Neural progenitor cell (in vitro differentiated cells): ENCODE data around the gene PLXNC1. TPM values are rescaled to one million over a fixed set of nuclear protein-coding genes. Genes with fewer than 3 reads are reported as not detected.

Source experiments
- DNase-seq: peaks from one replicate; pipeline ENCODE4 v3.0.0-alpha.2; 2016; ENCODE audit warnings: low spot score
- H2AFZ ChIP-seq: fragments of 200-600 bp; sonication (generic); replicated peaks from 2 replicates; pipeline ENCODE4 v1.6.1; 2016; ENCODE audit warnings: antibody characterized with exemption
- H3F3A ChIP-seq: fragments of 200-600 bp; sonication (generic); 2 replicates; pipeline ENCODE4 v1.6.1; 2016; ENCODE audit warnings: antibody characterized with exemption, low read depth
- H3K27ac ChIP-seq: fragments of 200-600 bp; sonication (generic); 2 replicates; pipeline ENCODE4 v1.5.1; 2016; ENCODE audit warnings: mild to moderate bottlenecking
- H3K27me3 ChIP-seq: fragments of 200-600 bp; sonication (generic); 2 replicates; pipeline ENCODE4 v1.6.1; 2016; ENCODE audit warnings: mild to moderate bottlenecking, moderate library complexity
- H3K36me3 ChIP-seq: fragments of 200-600 bp; sonication (generic); 2 replicates; pipeline ENCODE4 v1.5.1; 2016
- H3K4me1 ChIP-seq: fragments of 200-600 bp; sonication (generic); 2 replicates; pipeline ENCODE4 v1.6.1; 2016; ENCODE audit warnings: mixed run types
- H3K4me2 ChIP-seq: fragments of 200-600 bp; sonication (generic); 2 replicates; pipeline ENCODE4 v1.6.1; 2016
- H3K4me3 ChIP-seq: fragments of 200-600 bp; sonication (generic); 2 replicates; pipeline ENCODE4 v1.5.1; 2016
- H3K79me2 ChIP-seq: fragments of 200-600 bp; sonication (generic); 2 replicates; pipeline ENCODE4 v1.6.1; 2016; ENCODE audit warnings: low read depth
- H3K9ac ChIP-seq: fragments of 200-600 bp; sonication (generic); 2 replicates; pipeline ENCODE4 v1.6.1; 2016
- H3K9me3 ChIP-seq: fragments of 200-600 bp; sonication (generic); 2 replicates; pipeline ENCODE4 v1.5.1; 2016; ENCODE audit warnings: low read depth
- H4K20me1 ChIP-seq: fragments of 200-600 bp; sonication (generic); 2 replicates; pipeline ENCODE4 v1.6.1; 2016; ENCODE audit warnings: low read depth
- H3K27ac Mint-ChIP-seq: 3 replicates; pipeline ENCODE4 v1.8.0; 2021; ENCODE audit warnings: mixed read lengths
- H3K27me3 Mint-ChIP-seq: 2 replicates; pipeline ENCODE4 v1.8.0; 2022; ENCODE audit warnings: low read depth, mild to moderate bottlenecking, inconsistent platforms, moderate library complexity, mixed read lengths; ENCODE audit not compliant: insufficient read depth
- H3K36me3 Mint-ChIP-seq: 3 replicates; pipeline ENCODE4 v1.8.0; 2021; ENCODE audit warnings: mixed read lengths
- H3K4me1 Mint-ChIP-seq: 3 replicates; pipeline ENCODE4 v1.8.0; 2021; ENCODE audit warnings: mixed read lengths
- H3K4me3 Mint-ChIP-seq: 3 replicates; pipeline ENCODE4 v1.8.0; 2021; ENCODE audit warnings: mild to moderate bottlenecking, moderate library complexity, mixed read lengths
- H3K9me3 Mint-ChIP-seq: 3 replicates; pipeline ENCODE4 v1.8.0; 2020; ENCODE audit warnings: mixed read lengths
- EZH2 ChIP-seq: fragments of 200-600 bp; sonication (generic); IDR thresholded peaks from 2 replicates; pipeline ENCODE4 v1.6.1; 2017; ENCODE audit warnings: antibody characterized with exemption, mild to moderate bottlenecking, moderate library complexity
- EZH2phosphoT487 ChIP-seq: fragments of 200-600 bp; sonication (generic); IDR thresholded peaks from 2 replicates; pipeline ENCODE4 v1.6.1; 2017; ENCODE audit warnings: antibody characterized with exemption
- total RNA-seq: library from RNA; depleted of rRNA; stranded (reverse); fragments of >200 nt; gene quantifications from 2 replicates; pipeline ENCODE4 v1.2.3, GENCODE V29; 2015; ENCODE audit warnings: low replicate concordance
- TF ChIP-seq, protein P1 (sequence below): fragments of 200-600 bp; sonication (generic); IDR thresholded peaks from 2 replicates; pipeline ENCODE4 v1.5.1; 2017; ENCODE audit warnings: antibody characterized with exemption, mild to moderate bottlenecking

PLXNC1 gene
- total RNA-seq, 1 donor from 2014 or later, result 16.7 TPM

DNA sequence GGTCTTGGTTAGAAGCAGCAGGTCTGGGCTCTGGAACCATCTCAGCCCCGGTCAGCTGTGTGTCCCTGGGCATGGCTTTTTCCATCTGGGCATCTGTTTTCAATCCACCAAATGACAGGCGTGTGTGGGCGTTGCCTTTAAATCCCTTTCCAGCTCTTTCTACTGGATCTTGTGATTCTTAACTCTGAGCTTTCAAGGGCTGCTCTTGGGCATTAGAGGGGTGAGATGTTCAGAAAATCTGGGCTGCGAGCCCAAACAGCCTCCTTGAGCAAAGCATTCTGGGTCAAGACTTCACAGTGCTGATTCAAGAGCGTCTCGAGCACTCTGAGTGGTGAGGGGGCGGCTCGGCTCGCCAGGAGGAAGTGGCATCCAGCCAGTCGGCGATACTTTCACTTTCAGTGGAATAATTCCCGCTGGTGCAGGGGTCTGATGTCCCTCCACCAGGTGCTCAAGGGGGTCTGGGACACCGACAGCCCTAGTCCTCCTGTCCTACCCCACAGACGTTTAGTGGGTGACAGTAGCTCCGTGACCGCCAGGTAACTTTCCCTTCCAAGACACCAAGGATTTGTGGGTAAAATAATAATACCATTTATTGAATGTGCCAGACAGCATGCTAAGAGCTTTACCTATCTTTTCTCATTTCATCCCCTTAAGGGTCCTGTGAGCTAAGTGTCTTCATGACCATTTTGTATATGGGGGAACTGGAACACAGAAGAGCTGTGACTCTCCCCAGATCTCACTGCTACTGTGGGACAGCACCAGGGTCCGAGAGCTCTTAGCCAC, 114.0 kb downstream of the PLXNC1 start:
- H3K79me2 ChIP-seq, result no peaks in the 10 kb centered on the region
- H3K27me3 Mint-ChIP-seq, result peaks cover 8% of the 10 kb centered on the region
- H3K4me1 Mint-ChIP-seq, result peaks cover 43% of the 10 kb centered on the region
- no peak overlapping the region for H3K4me3 Mint-ChIP-seq
- no peaks in the 10 kb centered on the region for H4K20me1 ChIP-seq
- TF ChIP-seq EZH2phosphoT487 (no peak), EZH2 (no peak)
- TF ChIP-seq, protein P1, sequence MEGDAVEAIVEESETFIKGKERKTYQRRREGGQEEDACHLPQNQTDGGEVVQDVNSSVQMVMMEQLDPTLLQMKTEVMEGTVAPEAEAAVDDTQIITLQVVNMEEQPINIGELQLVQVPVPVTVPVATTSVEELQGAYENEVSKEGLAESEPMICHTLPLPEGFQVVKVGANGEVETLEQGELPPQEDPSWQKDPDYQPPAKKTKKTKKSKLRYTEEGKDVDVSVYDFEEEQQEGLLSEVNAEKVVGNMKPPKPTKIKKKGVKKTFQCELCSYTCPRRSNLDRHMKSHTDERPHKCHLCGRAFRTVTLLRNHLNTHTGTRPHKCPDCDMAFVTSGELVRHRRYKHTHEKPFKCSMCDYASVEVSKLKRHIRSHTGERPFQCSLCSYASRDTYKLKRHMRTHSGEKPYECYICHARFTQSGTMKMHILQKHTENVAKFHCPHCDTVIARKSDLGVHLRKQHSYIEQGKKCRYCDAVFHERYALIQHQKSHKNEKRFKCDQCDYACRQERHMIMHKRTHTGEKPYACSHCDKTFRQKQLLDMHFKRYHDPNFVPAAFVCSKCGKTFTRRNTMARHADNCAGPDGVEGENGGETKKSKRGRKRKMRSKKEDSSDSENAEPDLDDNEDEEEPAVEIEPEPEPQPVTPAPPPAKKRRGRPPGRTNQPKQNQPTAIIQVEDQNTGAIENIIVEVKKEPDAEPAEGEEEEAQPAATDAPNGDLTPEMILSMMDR, result no peak
- H2AFZ ChIP-seq, result no peak overlapping the region
- peak overlapping the region; percentile 24 for H3K27ac ChIP-seq
- DNase-seq, result no peak
- no peaks in the 10 kb centered on the region for H3K9me3 ChIP-seq
- no peaks in the 10 kb centered on the region for H3K27me3 ChIP-seq
- no peaks in the 10 kb centered on the region for H3K36me3 ChIP-seq
- H3K36me3 Mint-ChIP-seq, result peaks cover 35% of the 10 kb centered on the region
- peaks cover 43% of the 10 kb centered on the region for H3K4me1 ChIP-seq
- H3K4me3 ChIP-seq, result no peak overlapping the region
- H3F3A ChIP-seq, result peaks cover 26% of the 10 kb centered on the region
- no peak overlapping the region for H3K9ac ChIP-seq
- no peak overlapping the region for H3K27ac Mint-ChIP-seq
- H3K9me3 Mint-ChIP-seq, result peaks cover 2% of the 10 kb centered on the region
- peak overlapping the region; percentile 59 for H3K4me2 ChIP-seq

DNA sequence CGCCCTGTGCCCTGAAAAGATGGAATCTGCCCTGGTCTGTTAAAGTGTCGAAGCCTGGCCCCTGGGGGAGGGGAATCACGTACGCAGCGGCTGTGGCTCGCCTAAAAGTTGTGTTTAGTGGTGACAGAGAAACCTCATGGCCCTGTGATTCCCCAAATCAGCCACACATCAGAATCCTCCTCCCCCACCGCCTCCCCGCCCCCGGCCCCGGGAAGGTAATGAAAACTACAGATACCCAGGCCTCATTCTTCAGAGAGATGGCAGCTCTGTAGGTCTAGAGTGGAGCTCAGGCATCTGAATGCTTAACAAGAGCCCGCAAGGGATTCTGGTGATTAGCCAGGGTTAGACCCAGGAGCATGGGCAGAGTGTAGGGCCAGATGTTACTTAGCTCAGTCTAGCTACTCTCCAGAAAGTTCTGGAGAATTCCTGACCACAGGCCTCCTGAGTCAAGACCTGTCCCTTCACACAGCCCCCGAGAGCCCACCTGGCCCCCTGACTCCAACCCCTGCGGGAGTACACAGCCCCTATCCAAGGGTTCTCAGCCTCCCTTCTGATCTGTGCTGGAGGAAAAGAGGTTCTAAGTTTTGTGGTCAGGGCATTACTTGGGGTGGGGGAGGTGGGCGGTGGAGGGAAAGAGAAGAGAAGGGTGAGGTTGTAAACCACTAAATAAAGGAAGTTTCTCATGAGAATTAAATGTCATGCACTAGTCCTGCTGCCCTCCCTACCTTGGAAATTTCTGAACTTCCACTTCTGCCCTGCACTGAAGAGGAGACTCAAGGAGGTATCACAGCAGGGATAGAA, 114.8 kb downstream of the PLXNC1 start:
- DNase-seq, result no peak
- no peak overlapping the region for H3K4me3 Mint-ChIP-seq
- no peak overlapping the region for H3K9ac ChIP-seq
- no peak overlapping the region for H3K27ac ChIP-seq
- peaks cover 8% of the 10 kb centered on the region for H3K27me3 Mint-ChIP-seq
- TF ChIP-seq, protein P1, result no peak
- TF ChIP-seq EZH2phosphoT487 (no peak), EZH2 (no peak)
- H3K4me1 Mint-ChIP-seq, result peaks cover 43% of the 10 kb centered on the region
- H3F3A ChIP-seq, result peaks cover 26% of the 10 kb centered on the region
- H3K9me3 ChIP-seq, result no peaks in the 10 kb centered on the region
- H3K36me3 ChIP-seq, result no peaks in the 10 kb centered on the region
- H3K4me2 ChIP-seq, result no peak overlapping the region
- H2AFZ ChIP-seq, result no peak overlapping the region
- no peaks in the 10 kb centered on the region for H3K79me2 ChIP-seq
- H3K4me3 ChIP-seq, result no peak overlapping the region
- no peaks in the 10 kb centered on the region for H4K20me1 ChIP-seq
- H3K27ac Mint-ChIP-seq, result peak overlapping the region; percentile 42
- no peaks in the 10 kb centered on the region for H3K27me3 ChIP-seq
- H3K36me3 Mint-ChIP-seq, result peaks cover 35% of the 10 kb centered on the region
- H3K9me3 Mint-ChIP-seq, result peaks cover 2% of the 10 kb centered on the region
- peaks cover 43% of the 10 kb centered on the region for H3K4me1 ChIP-seq

DNA sequence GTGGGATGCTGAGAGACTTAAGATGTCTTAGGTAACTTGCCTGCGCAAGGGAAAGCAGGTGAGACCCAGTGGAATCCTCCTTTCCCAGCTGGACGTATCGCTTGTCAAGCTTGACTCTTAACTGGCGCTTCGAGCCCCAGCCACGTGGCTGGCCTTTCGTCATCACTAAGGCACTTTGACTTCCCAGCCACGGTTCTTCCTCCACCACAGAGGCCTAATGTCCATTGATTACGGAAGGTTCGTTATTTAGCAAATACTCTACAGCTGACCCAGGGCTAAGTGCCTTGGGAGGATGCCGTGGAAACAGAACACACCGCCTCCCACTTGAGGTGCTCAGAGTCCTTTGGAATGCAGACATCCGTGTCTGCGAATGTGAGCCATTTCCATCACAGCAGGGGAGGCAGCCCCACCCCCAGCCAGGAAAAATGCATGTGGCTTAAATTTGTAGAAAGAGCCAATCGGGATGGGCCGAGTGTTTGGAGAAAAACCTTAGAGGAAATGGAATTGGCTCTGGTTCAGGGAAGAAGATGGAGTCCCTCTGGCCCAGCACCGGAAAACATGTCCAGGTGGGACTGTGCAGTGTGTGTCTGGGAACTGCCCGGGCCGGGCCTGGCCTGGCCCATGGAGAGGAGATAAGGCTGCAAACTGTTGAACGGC, 115.7 kb downstream of the PLXNC1 start:
- Mint-ChIP-seq H3K4me1 (peaks cover 43% of the 10 kb centered on the region), H3K36me3 (peaks cover 37% of the 10 kb centered on the region), H3K9me3 (peaks cover 2% of the 10 kb centered on the region), H3K27ac (peak overlapping the region; percentile 63), H3K4me3 (no peak overlapping the region), H3K27me3 (peaks cover 8% of the 10 kb centered on the region)
- Histone ChIP-seq H3K27ac (no peak overlapping the region), H3F3A (peaks cover 26% of the 10 kb centered on the region), H3K79me2 (no peaks in the 10 kb centered on the region), H3K36me3 (no peaks in the 10 kb centered on the region), H3K4me1 (peaks cover 44% of the 10 kb centered on the region), H3K9ac (no peak overlapping the region), H3K9me3 (no peaks in the 10 kb centered on the region), H3K4me2 (no peak overlapping the region), H4K20me1 (no peaks in the 10 kb centered on the region), H2AFZ (no peak overlapping the region), H3K27me3 (no peaks in the 10 kb centered on the region), H3K4me3 (no peak overlapping the region)
- no peak for TF ChIP-seq EZH2
- peak; percentile 42 for DNase-seq
